Retinal pigment epithelial cell (primary cell): ENCODE measurements around the gene DLGAP1.
A peak's percentile ranks its signal among the peaks of the same experiment; 100 is the strongest.

ENCODE experiments used
- DNase-seq: peaks from one replicate; pipeline ENCODE4 v3.0.0-alpha.2; 2010; ENCODE audit warnings: low read depth
- H3K4me3 ChIP-seq: 2 replicates; pipeline ENCODE4 v1.5.1; 2011; ENCODE audit warnings: mild to moderate bottlenecking, low read length, control low read depth, moderate library complexity
- CTCF ChIP-seq: conservative IDR thresholded peaks from 2 replicates; pipeline ENCODE4 v1.5.1; 2011; ENCODE audit warnings: low read depth, low read length, control low read depth, inconsistent platforms

The DLGAP1 gene

DNA sequence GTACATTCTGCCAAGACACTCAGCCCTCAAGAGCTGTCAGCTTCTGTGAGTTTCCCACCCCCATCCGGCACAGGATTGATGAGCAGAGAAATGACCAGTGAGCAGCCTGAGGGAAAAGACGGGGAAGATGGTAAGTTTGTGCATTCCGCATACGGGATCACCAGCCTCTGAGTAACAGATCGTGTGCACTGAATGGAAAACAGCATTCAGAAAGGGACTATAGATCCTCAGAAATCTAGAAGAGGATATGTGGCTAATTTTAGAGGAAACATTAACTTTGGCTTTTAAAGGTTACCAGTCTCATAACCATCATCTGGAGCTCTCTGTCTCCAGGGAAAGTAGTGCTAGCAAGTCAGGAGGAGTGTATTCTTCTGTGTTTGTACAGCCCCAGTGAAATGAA is 679.1 kb downstream of the DLGAP1 start:
- no peak for DNase-seq
- H3K4me3 ChIP-seq = no peak overlapping the region
- TF ChIP-seq CTCF = no peak

DNA sequence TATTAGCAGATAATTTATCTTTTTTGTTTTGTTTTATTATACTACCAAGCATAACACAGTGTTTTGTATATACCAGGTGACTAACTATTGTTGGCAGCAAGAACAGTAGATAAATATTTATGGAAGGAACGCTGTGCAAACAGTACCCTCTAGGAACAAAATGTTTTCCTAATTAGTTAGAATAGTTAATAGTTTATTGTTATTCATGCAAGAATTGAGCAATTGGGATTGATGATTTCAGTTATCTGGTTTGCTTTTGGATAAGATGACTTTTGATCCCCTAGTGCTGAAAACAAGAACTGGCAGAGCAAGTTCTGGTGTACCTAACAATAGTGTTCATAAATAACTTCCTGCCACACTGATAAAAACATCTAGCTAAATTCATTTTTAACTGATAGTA is 681.8 kb downstream of the DLGAP1 start:
- DNase-seq = no peak
- H3K4me3 ChIP-seq = no peak overlapping the region
- no peak for TF ChIP-seq CTCF

DNA sequence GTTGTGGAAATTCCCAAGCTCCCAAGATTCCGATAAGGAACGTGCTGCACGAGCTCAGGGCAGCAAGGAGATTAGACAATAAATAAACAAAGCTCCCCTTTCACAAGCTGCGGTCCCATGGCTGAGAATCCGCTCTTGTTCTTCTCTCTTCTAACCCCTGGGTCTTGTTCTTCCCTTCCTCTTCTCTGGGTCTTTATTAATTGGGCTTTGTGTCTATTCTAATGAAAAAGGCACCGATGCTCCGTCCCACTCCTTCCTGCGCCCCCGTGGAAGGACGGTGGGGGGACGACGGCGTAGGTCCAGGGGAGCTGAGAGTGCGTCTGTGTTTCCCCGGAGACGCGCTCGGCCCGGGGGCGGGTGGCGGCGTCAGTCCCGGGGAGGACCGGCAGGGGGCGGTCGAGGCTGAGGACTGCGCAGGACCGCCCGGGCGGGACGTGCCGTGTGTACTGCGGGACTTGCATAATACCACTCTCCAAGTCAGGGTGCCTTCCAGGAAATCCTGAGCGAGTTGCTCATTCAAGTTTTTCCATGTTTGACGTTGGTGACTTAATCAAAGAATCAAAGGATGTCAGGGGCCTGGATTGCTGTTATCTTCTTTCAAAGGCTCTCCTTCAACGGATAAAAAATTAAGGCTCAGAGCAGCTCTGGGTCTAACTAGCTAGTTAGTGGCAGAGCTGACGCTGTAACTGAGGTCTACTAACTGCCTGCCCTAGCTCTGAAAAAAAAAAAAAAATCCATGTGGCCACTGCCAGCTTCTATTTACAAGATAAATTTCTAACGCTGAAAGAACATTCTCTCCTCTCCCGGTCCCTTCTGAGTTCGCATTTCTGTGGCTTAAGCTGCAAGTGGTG is 683.8 kb downstream of the DLGAP1 start:
- H3K4me3 ChIP-seq = peak overlapping the region; percentile 42
- peak; percentile 83 for TF ChIP-seq CTCF
- DNase-seq = peak; percentile 77

GRCh38 chr18:3761266-3761665 is 693.8 kb downstream of the DLGAP1 start:
- no peak for TF ChIP-seq CTCF
- no peak for DNase-seq
- H3K4me3 ChIP-seq = no peak overlapping the region

DNA sequence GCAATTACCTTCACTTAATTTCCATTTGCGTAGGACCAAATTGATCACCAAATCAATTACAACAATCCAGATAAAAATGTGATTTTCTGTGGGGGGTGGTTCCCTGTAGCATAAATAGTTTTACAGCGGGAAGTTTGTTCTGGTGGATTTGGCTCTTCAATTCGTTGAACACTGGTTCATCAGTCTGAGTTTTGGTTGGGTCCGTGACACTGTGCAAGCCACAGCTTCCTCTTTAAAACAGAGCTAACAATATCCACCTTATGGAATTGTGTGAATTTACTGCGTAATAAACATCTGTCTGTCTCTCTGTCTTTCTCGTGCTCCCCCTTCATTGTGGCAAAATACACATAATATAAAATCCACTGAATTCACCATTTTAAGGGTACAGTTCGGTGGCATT is 694.4 kb downstream of the DLGAP1 start:
- no peak overlapping the region for H3K4me3 ChIP-seq
- no peak for TF ChIP-seq CTCF
- DNase-seq = no peak

GRCh38 chr18:3759099-3759498 is 696.0 kb downstream of the DLGAP1 start:
- no peak for DNase-seq
- no peak for TF ChIP-seq CTCF
- H3K4me3 ChIP-seq = no peak overlapping the region

DNA sequence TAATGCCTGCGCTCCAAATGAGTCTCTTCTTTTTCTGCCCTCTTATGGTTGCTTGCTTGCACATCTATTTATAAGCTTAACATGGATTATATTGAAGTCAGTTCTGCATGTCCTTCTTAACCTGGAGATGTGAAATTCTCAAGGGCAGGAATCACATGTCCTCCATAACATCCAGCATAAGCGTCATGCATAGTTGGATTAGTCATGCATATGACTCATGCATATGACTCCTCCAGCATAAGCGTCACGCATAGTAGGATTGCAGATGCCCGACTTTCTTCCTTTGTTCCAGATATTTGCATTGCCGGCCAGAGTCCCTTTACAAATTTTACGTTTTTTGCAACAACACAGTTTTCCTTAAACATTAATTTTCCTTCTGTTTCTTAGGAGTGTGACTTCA is 696.6 kb downstream of the DLGAP1 start:
- TF ChIP-seq CTCF = no peak
- DNase-seq = peak; percentile 77
- no peak overlapping the region for H3K4me3 ChIP-seq
